GM12878 (cell line): Measurements from ENCODE around the gene FAM193B. TPM values are rescaled to one million over a fixed set of nuclear protein-coding genes. Genes with fewer than 3 reads are reported as not detected.

Source experiments
- FOXK2 ChIP-seq: fragments of 450-650 bp; IDR thresholded peaks from 2 replicates; pipeline ENCODE4 v1.6.1; 2017; ENCODE audit warnings: mild to moderate bottlenecking, moderate library complexity
- GATAD2B ChIP-seq: fragments of 450-650 bp; conservative IDR thresholded peaks from 2 replicates; pipeline ENCODE4 v1.6.1; 2017; ENCODE audit warnings: low read depth, mild to moderate bottlenecking, moderate library complexity
- MYB ChIP-seq: fragments of 150-350 bp; IDR thresholded peaks from 2 replicates; pipeline ENCODE4 v1.6.1; 2014; ENCODE audit warnings: mild to moderate bottlenecking, low read depth, low read length, borderline replicate concordance
- MYC ChIP-seq: IDR thresholded peaks from 2 replicates; pipeline ENCODE4 v1.6.1; 2011; ENCODE audit warnings: mild to moderate bottlenecking, low read length, moderate library complexity, inconsistent platforms; ENCODE audit not compliant: insufficient read depth, insufficient replicate concordance, insufficient read length, severe bottlenecking
- RAD21 ChIP-seq: IDR thresholded peaks from 2 replicates; pipeline ENCODE4 v1.6.1; 2011; ENCODE audit warnings: mild to moderate bottlenecking, low read depth, low read length, moderate library complexity; ENCODE audit not compliant: insufficient read depth
- RELA ChIP-seq: fragments of 450-650 bp; IDR thresholded peaks from 2 replicates; pipeline ENCODE4 v1.8.0; 2014; ENCODE audit warnings: borderline replicate concordance; ENCODE audit not compliant: partially characterized antibody
- SMAD5 ChIP-seq: IDR thresholded peaks from 2 replicates; pipeline ENCODE4 v1.6.1; 2016; ENCODE audit warnings: antibody characterized with exemption, low read depth
- ZNF207 ChIP-seq: fragments of 450-650 bp; IDR thresholded peaks from 2 replicates; pipeline ENCODE4 v1.6.1; 2014; ENCODE audit warnings: antibody characterized with exemption, mild to moderate bottlenecking, borderline replicate concordance
- polyA plus RNA-seq, 11 experiments: library from polyadenylated mRNA; depleted of rRNA in 4 of 11; unstranded in 6 of 11; stranded (reverse) in 5 of 11; fragments of >200 nt; fragmentation: Nextera tagmentation in 4 of 11; fragmentation: Illumina TruSeq in 1 of 11; extraction: Ambion mirVana in 4 of 11; extraction: Trizol in 1 of 11; gene quantifications; 1 replicate in 1 of 11; 2 replicates in 10 of 11; pipeline versions ENCODE4 v1.2.1 to v1.2.3, GENCODE V29; 2011 to 2016; ENCODE audit warnings: inconsistent platforms in 2 of 11, missing spikeins in 2 of 11, low read depth in 1 of 11
- total RNA-seq, 4 experiments: library from RNA; depleted of rRNA in 3 of 4; stranded (reverse); fragments of >200 nt in 3 of 4; fragmentation: Illumina TruSeq in 1 of 4; extraction: Trizol in 1 of 4; gene quantifications; 2 replicates each; pipeline versions ENCODE4 v1.2.1 to v1.2.3, GENCODE V29; 2013 to 2021
- TF ChIP-seq, protein P1 (sequence below): fragments of 450-650 bp; IDR thresholded peaks from 2 replicates; pipeline ENCODE4 v1.6.1; 2017; ENCODE audit warnings: mild to moderate bottlenecking, moderate library complexity

The FAM193B gene
- total and polyA plus RNA-seq, 10 of the 15 experiments (the other 5 are each of a cell fraction or from before 2014, with no cell fraction given), result 3.3 to 47.0 (median 25.1) TPM

DNA sequence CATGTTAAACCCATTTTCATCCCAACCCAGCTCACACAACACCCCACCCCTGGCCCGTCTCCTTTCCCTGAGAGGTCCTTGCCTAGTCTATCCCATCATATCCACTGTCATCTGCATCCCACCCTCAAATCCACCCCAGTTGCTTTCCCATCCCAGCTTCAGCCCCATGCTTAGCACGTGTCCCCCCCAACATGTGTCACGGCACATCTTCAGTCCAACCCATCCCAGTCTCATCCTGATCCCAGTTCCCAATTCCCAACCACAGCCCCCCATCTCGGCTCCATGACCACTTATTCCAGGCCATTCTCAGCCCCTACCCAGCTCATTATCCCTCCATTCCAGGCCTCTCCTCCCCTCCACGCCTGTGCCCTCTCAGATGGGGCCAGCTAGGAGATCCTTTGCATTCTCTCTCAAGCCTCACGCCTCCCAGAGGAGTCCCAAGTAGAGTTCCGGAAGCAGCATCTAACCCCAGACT lies 80.3 kb downstream of the FAM193B start (continued):
- TF ChIP-seq, protein P1, sequence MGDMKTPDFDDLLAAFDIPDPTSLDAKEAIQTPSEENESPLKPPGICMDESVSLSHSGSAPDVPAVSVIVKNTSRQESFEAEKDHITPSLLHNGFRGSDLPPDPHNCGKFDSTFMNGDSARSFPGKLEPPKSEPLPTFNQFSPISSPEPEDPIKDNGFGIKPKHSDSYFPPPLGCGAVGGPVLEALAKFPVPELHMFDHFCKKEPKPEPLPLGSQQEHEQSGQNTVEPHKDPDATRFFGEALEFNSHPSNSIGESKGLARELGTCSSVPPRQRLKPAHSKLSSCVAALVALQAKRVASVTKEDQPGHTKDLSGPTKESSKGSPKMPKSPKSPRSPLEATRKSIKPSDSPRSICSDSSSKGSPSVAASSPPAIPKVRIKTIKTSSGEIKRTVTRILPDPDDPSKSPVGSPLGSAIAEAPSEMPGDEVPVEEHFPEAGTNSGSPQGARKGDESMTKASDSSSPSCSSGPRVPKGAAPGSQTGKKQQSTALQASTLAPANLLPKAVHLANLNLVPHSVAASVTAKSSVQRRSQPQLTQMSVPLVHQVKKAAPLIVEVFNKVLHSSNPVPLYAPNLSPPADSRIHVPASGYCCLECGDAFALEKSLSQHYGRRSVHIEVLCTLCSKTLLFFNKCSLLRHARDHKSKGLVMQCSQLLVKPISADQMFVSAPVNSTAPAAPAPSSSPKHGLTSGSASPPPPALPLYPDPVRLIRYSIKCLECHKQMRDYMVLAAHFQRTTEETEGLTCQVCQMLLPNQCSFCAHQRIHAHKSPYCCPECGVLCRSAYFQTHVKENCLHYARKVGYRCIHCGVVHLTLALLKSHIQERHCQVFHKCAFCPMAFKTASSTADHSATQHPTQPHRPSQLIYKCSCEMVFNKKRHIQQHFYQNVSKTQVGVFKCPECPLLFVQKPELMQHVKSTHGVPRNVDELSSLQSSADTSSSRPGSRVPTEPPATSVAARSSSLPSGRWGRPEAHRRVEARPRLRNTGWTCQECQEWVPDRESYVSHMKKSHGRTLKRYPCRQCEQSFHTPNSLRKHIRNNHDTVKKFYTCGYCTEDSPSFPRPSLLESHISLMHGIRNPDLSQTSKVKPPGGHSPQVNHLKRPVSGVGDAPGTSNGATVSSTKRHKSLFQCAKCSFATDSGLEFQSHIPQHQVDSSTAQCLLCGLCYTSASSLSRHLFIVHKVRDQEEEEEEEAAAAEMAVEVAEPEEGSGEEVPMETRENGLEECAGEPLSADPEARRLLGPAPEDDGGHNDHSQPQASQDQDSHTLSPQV, result no peak
- TF ChIP-seq MYC, result no peak
- no peak for TF ChIP-seq RAD21
- TF ChIP-seq MYB, result no peak
- no peak for TF ChIP-seq GATAD2B
- no peak for TF ChIP-seq SMAD5
- no peak for TF ChIP-seq RELA
- no peak for TF ChIP-seq FOXK2
- TF ChIP-seq ZNF207, result no peak
